ENCODE measurements around the gene DDX27. TPM values are rescaled to one million over a fixed set of nuclear protein-coding genes. Genes with fewer than 3 reads are reported as not detected.
A peak's percentile ranks its signal among the peaks of the same experiment; 100 is the strongest.
"Not testable (repeated sequence)": the region's sequence is repeated elsewhere in the genome, so short reads cannot be mapped to it uniquely, and the experiment has no call there.

DDX27 gene
- total and polyA plus RNA-seq, 9 donors, result 30.4 to 44.9 (median 36.8) TPM

GRCh38 chr20:49183444-49183843, 35.8 kb upstream of the DDX27 start:
- Histone ChIP-seq H3K36me3 (no peaks in the 10 kb centered on the region), H3K4me1 (ENCODE audit: insufficient read depth) (peaks cover 4% of the 10 kb centered on the region), H3K27ac (no peak overlapping the region), H3K4me3 (no peak overlapping the region), H3K9me3 (no peaks in the 10 kb centered on the region), H3K27me3 (no peaks in the 10 kb centered on the region)
- intact Hi-C loops (cut with DNase I), result no loop called here
- 95 to 98% (median 96%) methylated on average over 3 of the region's 3 CpGs for WGBS, 3 donors
- DNase-seq, result no peak
- TF ChIP-seq POLR2A (IDR thresholded peaks at IDR 0.05), result no peak
- no peak for TF ChIP-seq CTCF (IDR thresholded peaks at IDR 0.05)
- no peak for TF ChIP-seq EP300 (IDR thresholded peaks at IDR 0.05)

GRCh38 chr20:49184084-49184501, 35.1 kb upstream of the DDX27 start:
- H3K4me3 ChIP-seq; H3K27ac ChIP-seq; H3K9me3 ChIP-seq; intact Hi-C loops (cut with DNase I); DNase-seq; H3K27me3 ChIP-seq; H3K4me1 ChIP-seq (ENCODE audit: insufficient read depth); H3K36me3 ChIP-seq: not testable (repeated sequence)
- WGBS, 3 donors, result 81 to 84% (median 82%) methylated on average over 5 of the region's 5 CpGs

GRCh38 chr20:49184691-49185070, 34.5 kb upstream of the DDX27 start:
- Histone ChIP-seq H3K4me3 (no peak overlapping the region), H3K27me3 (no peaks in the 10 kb centered on the region), H3K36me3 (no peaks in the 10 kb centered on the region), H3K9me3 (no peaks in the 10 kb centered on the region), H3K4me1 (ENCODE audit: insufficient read depth) (peaks cover 4% of the 10 kb centered on the region), H3K27ac (no peak overlapping the region)
- WGBS, 3 donors, result 41 to 56% (median 54%) methylated on average over 3 of the region's 3 CpGs
- DNase-seq, result no peak
- intact Hi-C loops (cut with DNase I), result no loop called here
- TF ChIP-seq CTCF (IDR thresholded peaks at IDR 0.05) (no peak), EP300 (IDR thresholded peaks at IDR 0.05) (no peak), POLR2A (IDR thresholded peaks at IDR 0.05) (no peak)

- Histone ChIP-seq H3K27me3 (no peaks in the 10 kb centered on the region), H3K4me1 (ENCODE audit: insufficient read depth) (peaks cover 4% of the 10 kb centered on the region), H3K4me3 (no peak overlapping the region), H3K9me3 (no peaks in the 10 kb centered on the region), H3K36me3 (no peaks in the 10 kb centered on the region), H3K27ac (no peak overlapping the region)
- intact Hi-C loops (cut with DNase I), result no loop called here
- DNase-seq, result no peak
- TF ChIP-seq CTCF (IDR thresholded peaks at IDR 0.05) (no peak), POLR2A (IDR thresholded peaks at IDR 0.05) (no peak), EP300 (IDR thresholded peaks at IDR 0.05) (no peak)
- 28 to 48% (median 43%) methylated on average over 6 of the region's 6 CpGs for WGBS, 3 donors
Observed at GRCh38 chr20:49185071-49185761, 34.0 kb upstream of the DDX27 start.

- peak; percentile 21 to 63 (median 41) for DNase-seq
- 0 to 1% (median 1%) methylated on average over 19 of the region's 19 CpGs for WGBS, 3 donors
- intact Hi-C loops (cut with DNase I), result no loop called here
- no peaks in the 10 kb centered on the region for H3K9me3 ChIP-seq
- peak overlapping the region; percentile 76 for H3K4me3 ChIP-seq
- H3K27me3 ChIP-seq, result no peaks in the 10 kb centered on the region
- H3K4me1 ChIP-seq (ENCODE audit: insufficient read depth), result peaks cover 4% of the 10 kb centered on the region
- no peaks in the 10 kb centered on the region for H3K36me3 ChIP-seq
- H3K27ac ChIP-seq, result peak overlapping the region in 1 of 2 donors; percentile 74
- TF ChIP-seq CTCF (IDR thresholded peaks at IDR 0.05), result no peak
- no peak for TF ChIP-seq POLR2A (IDR thresholded peaks at IDR 0.05)
- TF ChIP-seq EP300 (IDR thresholded peaks at IDR 0.05), result no peak
Observed at GRCh38 chr20:49186535-49187329, 32.5 kb upstream of the DDX27 start.

All from ovary (tissue), 9 donors.